HL-60 (cell line): ENCODE measurements around the gene GPRC5B.

ENCODE experiments used
- DNase-seq, 2 experiments: peaks; one replicate each; pipeline ENCODE4 v3.0.0-alpha.2; 2010 to 2020; ENCODE audit warnings: low read depth in 1 of 2, low spot score in 1 of 2
- H3K27ac ChIP-seq: fragments of 250-450 bp; sonication (Bioruptor Pico); replicated peaks from 2 replicates; pipeline ENCODE4 v1.5.1; 2020; ENCODE audit warnings: mild to moderate bottlenecking, moderate library complexity
- H3K27me3 ChIP-seq: fragments of 250-450 bp; sonication (Bioruptor Pico); 2 replicates; pipeline ENCODE4 v1.5.1; 2021; ENCODE audit warnings: mild to moderate bottlenecking, moderate library complexity; ENCODE audit not compliant: insufficient read depth, poor library complexity, severe bottlenecking
- H3K4me3 ChIP-seq: replicated peaks from 2 replicates; pipeline ENCODE4 v1.5.1; 2011; ENCODE audit warnings: mild to moderate bottlenecking, control low read depth, low read length; ENCODE audit not compliant: insufficient read depth
- CTCF ChIP-seq: IDR thresholded peaks from one replicate; pipeline ENCODE4 v1.5.1; 2011; ENCODE audit warnings: low read length, control low read depth, inconsistent platforms; ENCODE audit not compliant: insufficient read depth
- GABPA ChIP-seq: IDR thresholded peaks from 2 replicates; pipeline ENCODE4 v1.6.1; 2012; ENCODE audit warnings: low read depth
- POLR2AphosphoS5 ChIP-seq: IDR thresholded peaks from 2 replicates; pipeline ENCODE4 v1.6.1; 2012; ENCODE audit warnings: low read depth
- REST ChIP-seq: IDR thresholded peaks from 2 replicates; pipeline ENCODE4 v1.6.1; 2012; ENCODE audit warnings: low read depth; ENCODE audit not compliant: insufficient replicate concordance
- SPI1 ChIP-seq: IDR thresholded peaks from 2 replicates; pipeline ENCODE4 v1.6.1; 2012; ENCODE audit warnings: low read depth, mild to moderate bottlenecking, borderline replicate concordance

The GPRC5B gene

GRCh38 chr16:19916064-19916463 lies 31.4 kb upstream of the GPRC5B start:
- Histone ChIP-seq H3K27me3 (no peaks in the 10 kb centered on the region), H3K4me3 (no peak overlapping the region), H3K27ac (no peak overlapping the region)
- no peak for DNase-seq
- TF ChIP-seq REST (no peak), GABPA (no peak)

- no peak for DNase-seq
- Histone ChIP-seq H3K27me3 (no peaks in the 10 kb centered on the region), H3K4me3 (no peak overlapping the region), H3K27ac (no peak overlapping the region)
- TF ChIP-seq REST, result no peak
- TF ChIP-seq CTCF, result no peak
- no peak for TF ChIP-seq SPI1
- TF ChIP-seq GABPA, result no peak
- TF ChIP-seq POLR2AphosphoS5, result no peak
Observed at GRCh38 chr16:19914877-19915276, 30.2 kb upstream of the GPRC5B start.

- TF ChIP-seq CTCF (no peak), REST (no peak), GABPA (no peak), POLR2AphosphoS5 (no peak), SPI1 (no peak)
- Histone ChIP-seq H3K4me3 (no peak overlapping the region), H3K27me3 (no peaks in the 10 kb centered on the region), H3K27ac (no peak overlapping the region)
- no peak for DNase-seq
Observed at GRCh38 chr16:19913340-19913645, 28.6 kb upstream of the GPRC5B start.
